Right lobe of liver (tissue), 4 donors: ENCODE data around the gene FKBP10.

Experiments
- CTCF ChIP-seq, 4 donors: fragments of 200-600 bp in 3 of 4; fragments of 450-650 bp in 1 of 4; IDR thresholded peaks; one replicate each; pipeline versions ENCODE4 v1.5.1 to v1.8.0; 2016 to 2022; ENCODE audit warnings: antibody characterized with exemption in 4 of 4, mild to moderate bottlenecking in 2 of 4
- POLR2A ChIP-seq: fragments of 450-650 bp; IDR thresholded peaks from one replicate; pipeline ENCODE4 v1.6.1; 2017; ENCODE audit warnings: antibody characterized with exemption, mild to moderate bottlenecking
- donor health status: DM: no; HTN: no; CAD: no.
- donor health status: DM: no; HTN: no; CAD: no.
- donor health status: DM: no; HTN: yes; CAD: no.

GRCh38 chr17:41785859-41786226 lies 27.0 kb upstream of the FKBP10 start:
- TF ChIP-seq POLR2A (no peak), CTCF (IDR thresholded peaks at IDR 0.05) (no peak)
